Islet precursor cell (in vitro differentiated cells): ENCODE data around the gene ANKS1A.

Experiments
- DNase-seq: peaks from one replicate; pipeline ENCODE4 v3.0.0-alpha.2; 2018

The ANKS1A gene

GRCh38 chr6:34961082-34961481, 72.0 kb downstream of the ANKS1A start:
- no peak for DNase-seq

GRCh38 chr6:34961574-34961973, 72.5 kb downstream of the ANKS1A start:
- DNase-seq: no peak

GRCh38 chr6:34964564-34964963, 75.5 kb downstream of the ANKS1A start:
- no peak for DNase-seq

GRCh38 chr6:34967461-34967860, 78.4 kb downstream of the ANKS1A start:
- DNase-seq: no peak

- DNase-seq: no peak
Measured at GRCh38 chr6:34969662-34970265, 80.7 kb downstream of the ANKS1A start.

- DNase-seq: no peak
Measured at GRCh38 chr6:34970488-34970887, 81.4 kb downstream of the ANKS1A start.

- no peak for DNase-seq
Measured at GRCh38 chr6:34970957-34971356, 81.9 kb downstream of the ANKS1A start.

GRCh38 chr6:34973547-34974248, 84.6 kb downstream of the ANKS1A start:
- DNase-seq: no peak

GRCh38 chr6:34974249-34974642, 85.2 kb downstream of the ANKS1A start:
- no peak for DNase-seq

- DNase-seq: no peak
Measured at GRCh38 chr6:34976239-34976638, 87.2 kb downstream of the ANKS1A start.

- DNase-seq: no peak
Measured at GRCh38 chr6:34979218-34979617, 90.2 kb downstream of the ANKS1A start.

GRCh38 chr6:34979994-34980393, 90.9 kb downstream of the ANKS1A start:
- DNase-seq: no peak

- DNase-seq: no peak
Measured at GRCh38 chr6:34981366-34981765, 92.3 kb downstream of the ANKS1A start.

GRCh38 chr6:34981951-34982350, 92.9 kb downstream of the ANKS1A start:
- DNase-seq: no peak

- no peak for DNase-seq
Measured at GRCh38 chr6:34982424-34982852, 93.4 kb downstream of the ANKS1A start.

GRCh38 chr6:34984416-34984815, 95.4 kb downstream of the ANKS1A start:
- DNase-seq: no peak

- DNase-seq: no peak
Measured at GRCh38 chr6:34985236-34985635, 96.2 kb downstream of the ANKS1A start.

GRCh38 chr6:34986845-34987246, 97.8 kb downstream of the ANKS1A start:
- peak; percentile 80 for DNase-seq

GRCh38 chr6:34987506-34987905, 98.5 kb downstream of the ANKS1A start:
- DNase-seq: no peak

GRCh38 chr6:34990971-34991560, 102.0 kb downstream of the ANKS1A start:
- no peak for DNase-seq

GRCh38 chr6:34992376-34992775, 103.3 kb downstream of the ANKS1A start:
- no peak for DNase-seq

- DNase-seq: no peak
Measured at GRCh38 chr6:34993213-34993612, 104.2 kb downstream of the ANKS1A start.

- no peak for DNase-seq
Measured at GRCh38 chr6:34994693-34995092, 105.6 kb downstream of the ANKS1A start.

- peak; percentile 88 for DNase-seq
Measured at GRCh38 chr6:34998417-34998816, 109.4 kb downstream of the ANKS1A start.
